COLO668 (cell line): ENCODE data around the gene WDFY4.

Experiments used
- DNase-seq: peaks from one replicate; lab custom pipeline; 2025; ENCODE audit not compliant: unreplicated experiment; lab: John Stamatoyannopoulos, UW

The WDFY4 gene

DNA sequence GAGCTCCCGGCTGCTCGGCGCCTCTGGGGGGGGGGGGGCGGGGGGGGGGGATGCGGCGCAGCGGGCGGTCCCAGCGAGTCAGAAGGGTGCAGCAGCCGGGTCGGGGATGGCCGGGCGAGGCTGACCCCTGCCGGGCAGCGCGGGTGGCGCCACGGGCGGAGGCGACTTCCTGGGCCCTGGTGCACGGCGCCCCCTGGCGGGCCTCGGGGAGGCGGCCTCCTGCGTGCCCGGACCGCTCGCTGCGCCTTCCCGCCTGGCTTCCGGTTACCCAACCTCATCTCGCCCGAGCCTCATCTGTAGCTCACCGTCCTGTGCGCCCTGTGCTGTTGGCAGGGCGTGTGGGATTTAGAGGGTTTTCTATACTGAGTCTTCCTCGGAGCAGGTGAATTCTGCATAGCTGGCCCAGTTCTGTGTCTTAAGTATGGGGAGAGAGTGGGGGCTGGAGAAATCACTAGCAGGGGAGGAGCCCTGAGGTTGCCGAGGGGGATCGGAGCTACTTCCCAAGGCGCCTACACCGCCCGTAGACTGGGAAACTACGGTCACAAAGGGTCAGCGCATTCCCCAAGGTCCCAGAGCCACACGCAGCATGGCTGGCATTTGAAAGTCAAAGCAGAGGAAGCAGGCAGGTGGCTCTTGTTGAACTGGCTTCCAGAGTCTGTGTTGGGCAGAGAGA lies 28.3 kb upstream of the WDFY4 start:
- DNase-seq, result peak; percentile 83

- DNase-seq, result no peak
Observed at GRCh38 chr10:48656914-48657305, 27.8 kb upstream of the WDFY4 start.

DNA sequence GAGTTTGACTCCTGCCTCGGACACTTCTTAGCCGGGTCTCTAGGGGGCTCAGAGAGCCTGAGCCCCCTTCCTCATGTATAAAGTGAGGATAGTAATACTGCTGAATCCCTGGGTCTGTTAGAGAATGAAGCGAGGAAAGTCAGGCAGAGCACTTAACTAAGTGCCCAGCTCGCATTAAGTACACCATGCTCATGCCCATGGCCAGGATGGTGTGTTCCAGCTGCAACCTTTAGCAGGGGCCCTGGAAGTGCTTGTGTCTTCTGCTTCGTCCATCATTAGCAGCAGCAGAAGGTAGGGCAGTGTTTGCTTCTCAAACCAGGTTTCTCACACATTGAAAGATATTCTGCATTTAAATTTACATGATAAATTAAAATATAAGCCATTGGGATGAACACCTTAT lies 27.3 kb upstream of the WDFY4 start:
- no peak for DNase-seq

- DNase-seq, result peak; percentile 61
Observed at GRCh38 chr10:48658243-48658974, 26.3 kb upstream of the WDFY4 start.

- no peak for DNase-seq
Observed at GRCh38 chr10:48658975-48659269, 25.8 kb upstream of the WDFY4 start.

DNA sequence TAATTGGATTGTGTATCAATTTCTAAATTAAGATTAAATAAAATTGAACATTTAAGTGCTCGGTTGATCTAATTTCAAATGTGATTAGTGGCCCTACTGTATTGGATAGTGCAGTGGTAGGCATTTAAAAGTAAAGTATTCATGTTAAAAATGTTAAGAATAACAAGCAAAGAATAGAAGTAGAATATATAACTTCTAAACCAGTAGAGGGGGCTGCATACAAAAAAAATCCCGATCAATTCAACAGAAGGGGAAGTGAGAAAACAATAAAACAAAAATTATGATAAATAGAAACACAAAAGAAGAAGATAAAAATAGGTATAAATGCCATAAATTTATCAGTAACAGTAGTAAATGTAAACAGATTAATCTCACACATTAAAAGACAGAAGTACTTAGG lies 24.9 kb upstream of the WDFY4 start:
- no peak for DNase-seq

GRCh38 chr10:48661441-48661840 lies 23.2 kb upstream of the WDFY4 start:
- no peak for DNase-seq

DNA sequence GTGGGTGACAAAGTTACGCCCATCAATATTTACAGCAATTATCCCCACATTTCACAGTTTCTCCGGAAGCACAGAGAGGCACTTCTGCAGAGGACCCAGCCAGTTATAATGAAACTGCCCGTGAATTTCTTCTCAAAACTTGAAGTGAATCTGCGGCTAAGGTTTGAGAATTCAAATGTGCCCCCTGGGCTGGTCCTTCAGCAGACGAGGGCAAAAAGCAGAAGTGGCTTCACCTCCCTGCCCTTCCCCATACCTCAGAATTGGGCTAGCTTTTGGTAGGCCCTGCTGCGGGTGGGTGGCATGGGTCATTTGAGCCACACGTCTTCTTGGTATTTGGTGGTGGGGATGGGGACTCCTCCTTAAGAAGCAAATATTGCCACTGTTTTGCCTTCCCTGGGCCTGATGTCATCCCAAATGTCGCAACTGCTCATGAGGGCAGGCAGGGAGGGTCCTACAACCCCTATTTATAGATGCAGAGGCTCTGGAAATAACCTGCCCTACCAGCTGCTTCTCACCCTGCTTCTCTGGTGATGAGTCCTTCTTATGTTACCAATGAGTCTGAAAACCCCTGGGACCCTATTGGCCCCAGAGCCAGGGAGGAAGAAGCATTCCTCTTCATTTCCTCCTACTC lies 16.6 kb upstream of the WDFY4 start:
- DNase-seq, result no peak

DNA sequence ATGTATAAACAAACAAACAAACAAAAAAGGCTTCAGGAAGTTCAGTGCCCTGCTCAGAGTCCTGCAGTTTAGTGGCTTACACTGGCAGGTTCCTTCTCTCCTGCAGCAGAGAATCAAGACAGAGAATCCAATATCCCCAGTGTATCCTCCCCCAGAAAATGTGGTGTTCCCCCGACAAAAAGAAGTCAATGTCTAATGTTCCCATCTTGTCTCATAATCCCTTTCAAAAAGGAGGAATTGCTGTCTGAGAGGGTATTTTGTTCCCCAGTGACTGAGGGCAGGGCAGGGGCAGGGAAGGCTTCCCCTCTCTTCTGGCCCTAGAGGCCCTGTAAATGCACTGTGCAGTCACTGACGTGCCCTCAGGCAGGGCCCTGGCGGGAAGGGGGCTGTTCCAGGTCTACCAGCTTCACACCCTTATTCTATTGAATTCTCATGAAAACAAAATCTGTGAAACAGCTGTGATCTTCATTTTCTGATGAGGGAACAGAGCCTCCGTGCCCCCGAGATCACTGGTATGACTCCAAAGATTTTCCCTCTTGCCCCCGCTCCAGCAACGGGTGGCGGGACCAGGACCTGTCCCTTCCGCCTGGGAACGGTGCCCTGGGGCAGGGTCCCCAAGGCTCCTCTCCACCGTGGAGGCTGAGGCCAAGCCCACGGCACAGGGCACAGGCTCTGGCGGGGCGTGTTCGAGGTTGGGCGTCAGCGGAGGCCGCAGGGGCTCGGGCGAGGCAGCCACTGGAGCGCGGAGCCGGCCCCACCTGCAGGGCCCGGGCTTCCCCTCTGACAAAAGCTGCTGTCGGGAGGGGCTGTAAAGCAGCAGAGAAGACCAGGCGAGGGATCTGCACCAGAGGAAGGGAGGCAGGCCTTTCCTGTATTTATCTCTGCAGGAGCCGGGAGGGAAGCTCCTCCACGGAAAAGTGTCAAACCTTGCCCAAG lies 13.4 kb upstream of the WDFY4 start:
- DNase-seq, result peak; percentile 2

DNA sequence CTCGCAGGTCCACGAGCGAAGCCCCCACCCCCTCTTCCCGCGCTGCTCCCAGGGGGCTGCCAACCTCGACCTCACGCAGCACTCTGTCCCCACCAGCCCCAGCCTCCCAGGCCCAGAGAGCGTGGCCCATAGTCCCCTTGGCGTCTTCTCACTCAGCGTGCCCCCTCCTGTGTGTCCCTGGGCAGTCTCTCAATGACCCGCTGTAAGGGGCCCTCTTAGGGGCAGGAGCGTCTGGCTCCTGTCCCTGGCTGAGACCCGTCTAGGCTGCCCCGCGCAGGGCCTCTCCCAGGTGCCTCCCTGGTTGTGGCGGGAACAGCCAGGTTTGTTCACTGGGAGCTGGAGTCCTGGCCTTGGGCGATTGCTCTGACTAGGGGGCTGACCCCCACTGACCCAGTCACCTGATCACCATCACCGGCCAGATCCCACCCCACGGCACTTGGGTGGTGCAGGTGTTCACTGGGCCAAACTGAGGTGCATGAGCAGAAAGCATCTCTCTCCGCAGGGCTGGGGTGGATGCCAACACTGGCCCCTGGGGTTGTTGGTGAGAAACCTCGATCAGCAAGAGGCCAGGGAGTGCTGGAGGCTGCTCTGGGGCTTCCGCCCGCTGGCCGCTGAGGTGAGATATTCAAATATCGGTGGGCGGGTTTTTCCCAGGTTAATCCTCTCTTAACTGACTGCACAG lies 12.6 kb upstream of the WDFY4 start:
- no peak for DNase-seq

DNA sequence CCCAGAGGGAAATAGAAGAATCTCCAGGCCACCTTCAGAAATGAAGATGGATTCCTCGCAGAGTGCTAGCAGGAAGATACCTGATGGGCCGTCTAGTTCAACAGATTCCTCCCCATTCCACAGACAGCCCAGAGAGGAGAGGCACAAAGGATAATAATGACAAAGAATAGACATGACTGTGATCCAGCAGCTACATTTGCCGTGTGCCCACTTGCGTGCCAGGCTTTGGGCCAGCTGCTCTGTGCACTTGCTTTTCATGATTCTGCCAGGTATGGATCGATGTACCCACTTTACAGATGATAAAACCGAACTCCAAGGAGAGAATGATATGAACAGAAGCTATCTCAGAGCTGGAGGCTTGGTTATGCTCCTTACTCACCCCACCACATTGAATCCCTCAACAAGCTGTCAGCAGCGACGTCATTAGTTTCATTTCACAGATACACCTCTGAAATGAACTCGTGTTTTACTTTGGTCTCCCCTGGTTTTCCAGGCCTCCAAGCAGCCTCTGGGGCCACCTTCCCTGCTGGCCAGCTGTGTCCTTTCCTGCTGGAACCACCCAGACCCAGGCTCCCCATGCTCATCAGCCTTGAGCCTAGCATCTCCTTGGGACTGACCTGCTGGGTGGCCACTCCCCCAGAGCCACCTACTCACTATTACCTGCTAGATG lies 11.9 kb upstream of the WDFY4 start:
- no peak for DNase-seq

DNA sequence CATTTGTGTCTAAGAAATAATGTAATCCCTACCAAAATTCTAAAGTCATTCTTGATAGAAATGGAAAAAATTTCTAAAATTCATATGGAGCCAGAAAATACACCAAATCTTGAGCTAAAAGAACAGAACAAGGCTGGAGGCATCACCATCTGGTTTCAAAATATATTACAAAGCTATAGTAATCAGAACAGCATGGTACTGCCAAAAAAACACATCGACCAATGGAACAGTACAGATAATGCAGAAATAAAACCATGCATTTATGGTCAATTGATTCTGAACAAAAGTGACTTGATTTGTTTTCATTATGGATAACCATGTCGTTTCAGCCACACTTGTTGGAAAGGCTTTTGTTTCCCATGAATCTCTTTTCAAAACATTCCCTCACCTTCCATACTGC lies 7.0 kb upstream of the WDFY4 start:
- DNase-seq, result no peak

- DNase-seq, result no peak
Observed at GRCh38 chr10:48678041-48678440, 6.6 kb upstream of the WDFY4 start.

- no peak for DNase-seq
Observed at GRCh38 chr10:48681740-48682139, 2.9 kb upstream of the WDFY4 start.

- no peak for DNase-seq
Observed at GRCh38 chr10:48682265-48682664, 2.4 kb upstream of the WDFY4 start.

DNA sequence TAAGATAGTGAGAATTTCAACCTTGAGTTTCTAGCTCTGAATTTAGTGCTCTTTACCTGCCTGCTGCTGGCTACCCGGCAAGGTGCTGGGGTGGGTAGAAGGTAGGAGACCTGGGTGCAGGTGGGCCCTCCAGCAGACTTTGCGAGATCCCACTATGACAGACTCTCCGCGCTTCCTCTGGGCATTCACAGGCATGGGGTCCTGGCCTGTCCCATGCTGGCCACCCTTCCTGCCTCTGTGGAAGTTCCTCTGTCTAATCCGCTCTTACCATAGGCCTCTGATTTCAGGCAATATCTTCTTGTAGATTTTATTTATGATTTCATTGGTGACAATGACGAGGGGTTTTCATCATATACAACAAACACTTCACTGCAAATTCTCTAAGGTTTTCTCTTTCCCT lies 1.2 kb upstream of the WDFY4 start:
- no peak for DNase-seq

GRCh38 chr10:48683868-48684267 lies 805 bp upstream of the WDFY4 start:
- no peak for DNase-seq

- DNase-seq, result no peak
Observed at GRCh38 chr10:48684463-48684791, 246 bp upstream of the WDFY4 start.

GRCh38 chr10:48685731-48686130 lies 1.1 kb downstream of the WDFY4 start:
- DNase-seq, result no peak

GRCh38 chr10:48690791-48691660 lies 6.4 kb downstream of the WDFY4 start:
- no peak for DNase-seq
